Activated B cell treated with CpG ODN at 0.5 μM for 24 hours (primary cell): ENCODE data around the gene ADNP. TPM values are rescaled to one million over a fixed set of nuclear protein-coding genes. Genes with fewer than 3 reads are reported as not detected.
A peak's percentile ranks its signal among the peaks of the same experiment; 100 is the strongest.

Source experiments
- ATAC-seq: fragments of 200-7000 bp; cut with Tn5 transposase; one replicate; pipeline ENCODE4 v1.10.0; 2021; ENCODE audit warnings: low read depth, mild to moderate bottlenecking, moderate library complexity
- CTCF ChIA-PET: fragments of 350-600 bp; sonication (Branson Sonifier 250); formaldehyde crosslinking; loops from one replicate; lab custom pipeline; 2021; ENCODE audit warnings: antibody characterized with exemption; lab: Charles Lee
- POLR2A ChIA-PET: fragments of 350-600 bp; sonication (Branson Sonifier 250); formaldehyde crosslinking; loops from one replicate; lab custom pipeline; 2021; ENCODE audit warnings: antibody characterized with exemption; lab: Charles Lee
- DNase-seq: peaks from one replicate; pipeline ENCODE4 v3.0.0; 2022
- H3K27ac Mint-ChIP-seq: one replicate; pipeline ENCODE4 v1.8.0; 2020; ENCODE audit warnings: mixed read lengths
- H3K27me3 Mint-ChIP-seq: one replicate; pipeline ENCODE4 v1.8.0; 2021; ENCODE audit warnings: mixed read lengths
- H3K36me3 Mint-ChIP-seq: one replicate; pipeline ENCODE4 v1.8.0; 2021; ENCODE audit warnings: low read depth, mixed read lengths
- H3K4me1 Mint-ChIP-seq: one replicate; pipeline ENCODE4 v1.8.0; 2021; ENCODE audit warnings: mixed read lengths
- H3K4me3 Mint-ChIP-seq: one replicate; pipeline ENCODE4 v1.8.0; 2020; ENCODE audit warnings: mild to moderate bottlenecking, mixed read lengths
- H3K9me3 Mint-ChIP-seq: one replicate; pipeline ENCODE4 v1.8.0; 2020; ENCODE audit warnings: mixed read lengths
- CTCF ChIP-seq: fragments of 200-600 bp; IDR thresholded peaks from one replicate; pipeline ENCODE4 v1.8.0; 2022; ENCODE audit warnings: antibody characterized with exemption, mild to moderate bottlenecking
- intact Hi-C: fragments of 100-400 bp; cut with micrococcal nuclease; formaldehyde crosslinking; loops from one replicate; pipeline ENCODE4 v1.15.1; 2024
- total RNA-seq: library from RNA; stranded (reverse); gene quantifications from 2 replicates; pipeline ENCODE4 v1.2.3, GENCODE V29; 2022

ADNP gene
- total RNA-seq, 1 donor from 2014 or later = 99.3 TPM

DNA sequence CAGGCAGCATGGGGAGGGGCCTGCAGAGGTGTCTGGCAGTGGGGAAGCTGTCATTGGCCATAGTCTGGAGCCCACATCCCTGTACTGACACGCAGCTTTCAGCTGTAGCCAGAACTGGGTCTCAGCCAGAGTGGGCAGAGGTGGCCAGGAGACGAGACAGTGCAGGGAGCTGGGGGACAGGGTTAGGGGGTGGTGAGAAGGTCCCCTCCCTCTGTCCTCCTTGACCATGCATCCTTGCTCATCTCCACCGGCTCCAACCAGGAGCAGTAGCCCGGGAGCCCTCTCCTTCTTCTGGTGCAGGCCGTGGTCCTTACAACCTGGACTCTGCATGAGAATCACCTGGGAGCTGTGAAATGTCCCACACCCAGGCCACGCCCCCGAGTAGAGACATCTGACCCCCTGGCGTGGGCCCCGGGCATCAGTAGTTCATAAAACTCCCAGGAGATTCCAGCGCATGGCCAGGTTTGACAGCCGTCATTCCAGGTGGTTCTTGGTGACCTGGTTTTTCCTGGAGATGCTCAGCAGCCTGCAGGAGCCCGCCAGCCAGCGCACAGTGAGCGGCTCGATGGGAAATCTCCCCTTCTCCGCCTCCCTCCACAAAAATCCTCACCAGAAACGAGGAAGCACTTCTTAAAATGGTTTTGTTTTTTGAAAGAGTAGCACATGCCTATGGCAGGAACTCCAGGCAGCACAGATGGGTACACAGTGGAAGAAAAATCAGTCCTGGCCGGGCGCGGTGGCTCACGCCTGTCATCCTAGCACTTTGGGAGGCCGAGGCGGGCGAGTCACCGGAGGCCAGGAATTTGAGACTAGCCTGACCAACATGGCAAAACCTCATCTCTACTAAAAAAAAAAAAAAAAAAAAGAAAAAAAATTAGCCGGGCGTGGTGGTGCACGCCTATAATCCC, 56.2 kb downstream of the ADNP start:
- Mint-ChIP-seq H3K36me3 (peaks cover 60% of the 10 kb centered on the region), H3K27ac (no peak overlapping the region), H3K4me3 (no peak overlapping the region), H3K27me3 (no peaks in the 10 kb centered on the region), H3K4me1 (peaks cover 19% of the 10 kb centered on the region), H3K9me3 (no peaks in the 10 kb centered on the region)
- CTCF ChIA-PET = no interaction called here
- POLR2A ChIA-PET = no interaction called here
- intact Hi-C loops = loop anchor here (5.0 kb wide), 1 partner anchor 83 kb away; no protein-coding TSS in a partner anchor
- no peak for ATAC-seq
- no peak for TF ChIP-seq CTCF
- no peak for DNase-seq

DNA sequence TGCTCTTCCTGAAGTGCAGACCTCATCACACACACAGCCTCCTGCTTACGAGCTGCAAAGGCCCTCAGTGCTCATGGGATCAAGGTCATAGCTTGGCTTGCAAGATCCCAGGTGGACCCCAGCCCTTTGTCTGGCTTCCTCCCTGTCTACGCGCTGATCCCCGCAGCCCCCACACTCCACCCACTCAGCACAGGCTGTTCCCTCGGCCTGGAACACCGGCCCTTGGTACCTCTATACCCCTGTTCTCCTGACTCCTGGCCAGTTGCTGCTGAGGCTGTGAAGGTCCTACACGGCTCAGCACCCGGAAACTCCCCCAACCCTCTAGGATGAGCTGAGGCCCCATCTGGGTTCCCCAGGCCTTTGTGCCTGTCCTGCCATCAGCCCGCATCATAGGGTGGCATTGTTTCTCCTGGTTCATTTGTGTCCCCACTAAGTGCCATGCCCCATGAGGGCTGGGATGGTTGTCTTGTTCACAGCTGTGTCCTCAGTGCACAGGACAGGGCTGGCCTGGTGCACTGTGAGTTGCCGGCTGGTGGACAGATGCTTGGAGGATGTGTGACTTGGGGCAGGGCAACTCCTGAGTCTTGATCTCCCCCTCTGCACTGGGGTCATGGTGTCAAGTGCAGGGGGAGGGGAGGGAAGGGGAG, 57.0 kb downstream of the ADNP start:
- Mint-ChIP-seq H3K4me3 (no peak overlapping the region), H3K27me3 (no peaks in the 10 kb centered on the region), H3K27ac (peak overlapping the region; percentile 74), H3K4me1 (peaks cover 19% of the 10 kb centered on the region), H3K9me3 (no peaks in the 10 kb centered on the region), H3K36me3 (peaks cover 59% of the 10 kb centered on the region)
- TF ChIP-seq CTCF = no peak
- DNase-seq (no peak), ATAC-seq (no peak)
- intact Hi-C loops = loop anchor here (5.0 kb wide), 1 partner anchor 82 kb away; no protein-coding TSS in a partner anchor
- POLR2A ChIA-PET = no interaction called here
- CTCF ChIA-PET = interaction anchor here (0.7 kb wide), 1 partner anchor 80 kb away, joined by 3 read pairs; the partner anchor contains the start of gene BCAS4

- Mint-ChIP-seq H3K9me3 (no peaks in the 10 kb centered on the region), H3K27ac (peak overlapping the region; percentile 74), H3K4me3 (no peak overlapping the region), H3K27me3 (no peaks in the 10 kb centered on the region), H3K36me3 (peaks cover 55% of the 10 kb centered on the region), H3K4me1 (peaks cover 19% of the 10 kb centered on the region)
- CTCF ChIA-PET = interaction anchor here (0.7 kb wide), 1 partner anchor 79 kb away, joined by 3 read pairs; the partner anchor contains the start of gene BCAS4
- POLR2A ChIA-PET = interaction anchor here (1.1 kb wide), 1 partner anchor 78 kb away, joined by 3 read pairs; the partner anchor contains the start of gene BCAS4
- ATAC-seq (no peak), DNase-seq (no peak)
- intact Hi-C loops = loop anchor here (5.0 kb wide), 1 partner anchor 81 kb away; no protein-coding TSS in a partner anchor
- TF ChIP-seq CTCF = no peak
Observed at GRCh38 chr20:50873585-50873984, 57.7 kb downstream of the ADNP start.

DNA sequence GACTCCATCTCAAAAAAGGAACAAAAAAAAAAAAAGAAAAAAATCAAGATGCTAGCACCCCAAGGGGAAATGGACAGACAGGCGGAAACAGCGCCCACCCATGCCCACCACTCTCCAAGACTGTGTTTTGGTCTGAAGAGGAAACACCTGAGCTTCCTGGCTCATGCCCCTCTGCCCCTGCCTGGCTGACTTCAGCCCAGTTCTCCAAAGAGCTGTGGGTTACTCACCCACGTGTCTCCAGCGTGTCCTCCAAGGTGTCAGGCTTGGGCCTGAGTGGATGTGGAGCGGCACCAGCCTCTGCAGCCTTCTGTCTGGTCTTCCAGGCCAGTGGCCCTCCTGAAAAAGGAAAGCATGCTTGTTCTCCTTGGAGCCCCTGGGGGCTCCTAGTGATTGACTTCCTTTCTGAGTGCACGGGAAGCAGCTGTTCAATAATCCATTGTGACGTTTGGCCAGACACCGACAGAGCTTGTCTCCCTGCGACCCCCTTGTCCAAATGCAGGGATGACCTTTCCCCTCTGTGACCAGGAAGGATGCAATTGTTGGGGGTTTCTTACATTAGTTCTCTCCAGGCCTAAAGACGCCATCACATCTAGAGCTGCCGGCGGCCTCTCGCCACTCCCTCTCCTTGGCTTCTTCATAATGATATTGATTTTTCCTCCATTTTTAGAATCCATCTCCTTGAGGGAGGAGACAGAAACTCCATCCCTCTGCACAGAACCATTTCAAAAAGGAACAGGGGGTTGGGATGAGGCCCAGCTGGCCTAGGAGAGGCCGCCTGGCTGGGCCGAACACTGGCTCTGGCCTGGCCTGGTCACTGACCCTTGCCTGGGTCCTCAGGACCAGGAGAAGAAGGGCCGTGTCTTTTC, 58.4 kb downstream of the ADNP start:
- POLR2A ChIA-PET = interaction anchor here (0.8 to 1.3 kb wide), 3 partner anchors 14 to 78 kb away, joined by 3 read pairs; partner anchors contain the start of gene BCAS4
- Mint-ChIP-seq H3K27me3 (no peaks in the 10 kb centered on the region), H3K9me3 (no peaks in the 10 kb centered on the region), H3K4me1 (peaks cover 19% of the 10 kb centered on the region), H3K27ac (peak overlapping the region; percentile 74), H3K36me3 (peaks cover 55% of the 10 kb centered on the region), H3K4me3 (no peak overlapping the region)
- DNase-seq (no peak), ATAC-seq (peak; percentile 52)
- CTCF ChIA-PET = interaction anchor here (1.4 kb wide), 1 partner anchor 78 kb away, joined by 6 read pairs; the partner anchor contains the start of gene BCAS4
- intact Hi-C loops = loop anchor here (5.0 kb wide), 1 partner anchor 80 kb away; no protein-coding TSS in a partner anchor
- TF ChIP-seq CTCF = no peak
